ENCODE data around the gene MKS1.
A peak's percentile ranks its signal among the peaks of the same experiment; 100 is the strongest.

Gene MKS1

DNA sequence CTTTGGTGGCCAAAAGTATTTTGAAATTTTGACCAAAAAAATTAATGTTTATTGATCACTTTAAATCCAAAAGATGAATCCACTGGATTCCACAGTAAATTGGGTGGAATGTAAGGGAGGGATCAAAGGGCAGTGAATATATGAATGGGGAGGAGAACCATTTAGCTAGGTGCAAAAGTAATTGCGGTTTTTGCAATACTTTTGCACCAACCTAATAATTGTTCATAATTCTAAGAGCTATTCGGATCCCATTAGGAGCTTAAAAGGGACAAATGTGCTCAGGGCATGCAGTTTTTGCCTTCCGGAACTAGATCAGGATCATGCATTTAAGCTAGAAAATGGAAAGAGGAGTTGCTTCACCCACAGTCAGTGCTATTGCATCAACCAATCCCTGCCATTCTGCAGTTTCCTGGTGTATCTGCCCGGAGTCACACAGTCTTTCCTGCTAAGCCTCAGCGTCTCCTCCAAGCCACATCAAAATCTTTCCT is 19.1 kb upstream of the MKS1 start, which contains the start of gene LPO:
LPO (plus strand) TSS at position 438 of the 488 bp plus-strand sequence. CDS start 4,396 bp downstream, outside the sequence.
- Histone ChIP-seq H2BK15ac (replicated peaks; ENCODE audit: low read depth) (no peak within 1 kb of the TSS), H2BK120ac (ENCODE audit: low read depth, low read length) (no peak within 1 kb of the TSS), H3K27me3 (ENCODE audit: insufficient read depth, low read length, poor library complexity) (no peaks in the 10 kb centered on the region), H3K79me1 (ENCODE audit: low read length) (no peaks in the 10 kb centered on the region), H4K5ac (ENCODE audit: low read length) (no peak within 1 kb of the TSS), H3K9ac (ENCODE audit: low read length) (no peak within 1 kb of the TSS), H2BK5ac (ENCODE audit: low read length) (no peak within 1 kb of the TSS), H3K56ac (ENCODE audit: low read length) (no peak within 1 kb of the TSS), H3K23ac (ENCODE audit: low read length) (no peak within 1 kb of the TSS), H2AK5ac (ENCODE audit: low read length) (no peak within 1 kb of the TSS), H3K4ac (ENCODE audit: low read depth, low read length) (no peak within 1 kb of the TSS), H3K18ac (ENCODE audit: low read length) (no peak within 1 kb of the TSS), H3K27ac (ENCODE audit: low read depth, low read length) (no peak within 1 kb of the TSS), H3K4me3 (ENCODE audit: low read length) (no peak within 1 kb of the TSS), H3K36me3 (ENCODE audit: control insufficient read depth, insufficient read depth, low read length) (no peaks in the 10 kb centered on the region), H4K8ac (ENCODE audit: low read depth, low read length) (no peak within 1 kb of the TSS), H3K79me2 (ENCODE audit: control insufficient read depth, insufficient read depth, low read length) (no peaks in the 10 kb centered on the region), H3K4me2 (ENCODE audit: low read length) (no peak within 1 kb of the TSS), H3K4me1 (ENCODE audit: control insufficient read depth, low read depth, low read length) (no peaks in the 10 kb centered on the region)
- WGBS (ENCODE audit: extremely low coverage, insufficient coverage, low lambda C conversion rate): no CpG with 5 or more reads among the region's 5 CpGs
- DNase-seq: no peak

DNA sequence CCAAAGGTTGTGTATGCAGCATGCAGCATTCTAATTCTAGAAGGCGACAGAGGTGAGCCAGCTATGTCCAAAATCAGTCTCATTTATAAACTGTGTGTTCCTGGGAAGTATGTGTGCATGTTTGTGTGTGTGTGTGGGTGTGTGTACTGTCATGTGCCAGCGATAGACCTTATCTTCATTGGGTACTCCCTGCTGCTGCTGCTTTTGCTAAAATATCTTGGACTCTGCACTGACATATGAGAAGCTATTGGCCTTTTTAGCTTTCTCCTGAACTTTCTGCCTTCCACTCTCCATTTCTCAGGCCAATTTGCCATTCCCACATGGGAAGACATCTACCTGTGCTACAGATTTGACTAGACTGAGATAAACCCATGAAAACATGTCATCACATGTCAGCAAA is 17.3 kb upstream of the MKS1 start:
- H3K23ac ChIP-seq (ENCODE audit: low read length): no peak overlapping the region
- no peaks in the 10 kb centered on the region for H3K27me3 ChIP-seq (ENCODE audit: insufficient read depth, low read length, poor library complexity)
- H3K27ac ChIP-seq (ENCODE audit: low read depth, low read length): no peak overlapping the region
- H3K56ac ChIP-seq (ENCODE audit: low read length): no peak overlapping the region
- H2BK5ac ChIP-seq (ENCODE audit: low read length): no peak overlapping the region
- no peaks in the 10 kb centered on the region for H3K4me1 ChIP-seq (ENCODE audit: control insufficient read depth, low read depth, low read length)
- WGBS (ENCODE audit: extremely low coverage, insufficient coverage, low lambda C conversion rate): no CpG with 5 or more reads among the region's 2 CpGs
- H2BK120ac ChIP-seq (ENCODE audit: low read depth, low read length): no peak overlapping the region
- no peak overlapping the region for H3K4ac ChIP-seq (ENCODE audit: low read depth, low read length)
- H3K4me2 ChIP-seq (ENCODE audit: low read length): no peak overlapping the region
- H2AK5ac ChIP-seq (ENCODE audit: low read length): no peak overlapping the region
- no peaks in the 10 kb centered on the region for H3K79me1 ChIP-seq (ENCODE audit: low read length)
- no peak overlapping the region for H4K5ac ChIP-seq (ENCODE audit: low read length)
- H3K9ac ChIP-seq (ENCODE audit: low read length): no peak overlapping the region
- no peak for DNase-seq
- H3K18ac ChIP-seq (ENCODE audit: low read length): no peak overlapping the region
- no peak overlapping the region for H2BK15ac ChIP-seq (replicated peaks; ENCODE audit: low read depth)
- no peaks in the 10 kb centered on the region for H3K79me2 ChIP-seq (ENCODE audit: control insufficient read depth, insufficient read depth, low read length)
- no peak overlapping the region for H4K8ac ChIP-seq (ENCODE audit: low read depth, low read length)
- H3K36me3 ChIP-seq (ENCODE audit: control insufficient read depth, insufficient read depth, low read length): no peaks in the 10 kb centered on the region
- H3K4me3 ChIP-seq (ENCODE audit: low read length): no peak overlapping the region

DNA sequence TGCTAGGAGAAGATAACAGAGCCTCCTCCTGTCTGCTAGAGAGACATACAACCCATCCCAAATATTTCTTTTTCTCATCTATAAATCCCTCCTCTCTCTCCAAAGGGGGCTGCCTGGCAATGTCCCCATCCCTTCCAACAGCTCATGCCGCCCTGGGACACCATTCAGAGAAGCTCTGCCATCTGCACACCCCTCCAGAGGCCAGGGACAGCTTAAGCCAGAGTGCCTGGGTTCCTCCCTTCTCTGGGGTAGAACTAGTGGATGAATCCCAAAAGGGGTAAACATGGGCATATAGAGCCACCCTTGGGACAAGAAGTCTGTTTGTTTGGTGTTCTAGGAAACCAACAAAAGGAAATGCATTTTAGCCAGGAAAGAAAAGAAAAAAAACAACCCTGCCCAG is 16.8 kb upstream of the MKS1 start:
- no peak overlapping the region for H2BK15ac ChIP-seq (replicated peaks; ENCODE audit: low read depth)
- no peak overlapping the region for H3K23ac ChIP-seq (ENCODE audit: low read length)
- no CpG with 5 or more reads among the region's 1 CpG for WGBS (ENCODE audit: extremely low coverage, insufficient coverage, low lambda C conversion rate)
- H3K4me3 ChIP-seq (ENCODE audit: low read length): no peak overlapping the region
- no peak overlapping the region for H3K4ac ChIP-seq (ENCODE audit: low read depth, low read length)
- H3K36me3 ChIP-seq (ENCODE audit: control insufficient read depth, insufficient read depth, low read length): no peaks in the 10 kb centered on the region
- DNase-seq: no peak
- no peaks in the 10 kb centered on the region for H3K79me1 ChIP-seq (ENCODE audit: low read length)
- no peak overlapping the region for H2BK5ac ChIP-seq (ENCODE audit: low read length)
- no peak overlapping the region for H2AK5ac ChIP-seq (ENCODE audit: low read length)
- no peak overlapping the region for H3K56ac ChIP-seq (ENCODE audit: low read length)
- no peak overlapping the region for H3K9ac ChIP-seq (ENCODE audit: low read length)
- H3K18ac ChIP-seq (ENCODE audit: low read length): no peak overlapping the region
- no peaks in the 10 kb centered on the region for H3K27me3 ChIP-seq (ENCODE audit: insufficient read depth, low read length, poor library complexity)
- H3K4me2 ChIP-seq (ENCODE audit: low read length): no peak overlapping the region
- H3K79me2 ChIP-seq (ENCODE audit: control insufficient read depth, insufficient read depth, low read length): no peaks in the 10 kb centered on the region
- no peaks in the 10 kb centered on the region for H3K4me1 ChIP-seq (ENCODE audit: control insufficient read depth, low read depth, low read length)
- no peak overlapping the region for H2BK120ac ChIP-seq (ENCODE audit: low read depth, low read length)
- H4K5ac ChIP-seq (ENCODE audit: low read length): no peak overlapping the region
- no peak overlapping the region for H3K27ac ChIP-seq (ENCODE audit: low read depth, low read length)
- H4K8ac ChIP-seq (ENCODE audit: low read depth, low read length): no peak overlapping the region

DNA sequence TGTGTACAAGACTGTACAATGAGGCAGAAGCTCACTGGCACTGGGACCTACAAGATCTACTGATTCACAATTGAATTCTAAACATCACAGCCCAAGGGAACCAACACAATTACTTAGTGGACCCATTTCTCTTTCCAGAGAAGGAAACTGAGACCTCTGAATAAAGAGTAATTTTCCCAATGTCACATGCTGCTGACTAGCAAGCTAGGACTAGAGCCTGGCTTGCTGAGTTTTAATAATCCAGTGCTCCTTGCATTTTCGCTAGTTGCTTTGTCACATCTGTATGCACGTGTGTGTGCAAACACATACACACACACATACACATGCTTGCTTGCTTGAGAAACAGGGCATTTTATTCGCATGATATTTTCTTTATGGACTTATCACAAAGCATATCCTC is 15.5 kb upstream of the MKS1 start:
- Histone ChIP-seq H3K27me3 (ENCODE audit: insufficient read depth, low read length, poor library complexity) (no peaks in the 10 kb centered on the region), H3K4me3 (ENCODE audit: low read length) (no peak overlapping the region), H3K79me1 (ENCODE audit: low read length) (no peaks in the 10 kb centered on the region), H3K9ac (ENCODE audit: low read length) (no peak overlapping the region), H3K18ac (ENCODE audit: low read length) (no peak overlapping the region), H3K4ac (ENCODE audit: low read depth, low read length) (no peak overlapping the region), H4K8ac (ENCODE audit: low read depth, low read length) (no peak overlapping the region), H3K56ac (ENCODE audit: low read length) (no peak overlapping the region), H3K4me2 (ENCODE audit: low read length) (no peak overlapping the region), H3K36me3 (ENCODE audit: control insufficient read depth, insufficient read depth, low read length) (no peaks in the 10 kb centered on the region), H2BK15ac (replicated peaks; ENCODE audit: low read depth) (no peak overlapping the region), H3K23ac (ENCODE audit: low read length) (no peak overlapping the region), H3K27ac (ENCODE audit: low read depth, low read length) (no peak overlapping the region), H2BK5ac (ENCODE audit: low read length) (no peak overlapping the region), H3K79me2 (ENCODE audit: control insufficient read depth, insufficient read depth, low read length) (no peaks in the 10 kb centered on the region), H3K4me1 (ENCODE audit: control insufficient read depth, low read depth, low read length) (no peaks in the 10 kb centered on the region), H2BK120ac (ENCODE audit: low read depth, low read length) (no peak overlapping the region), H2AK5ac (ENCODE audit: low read length) (no peak overlapping the region), H4K5ac (ENCODE audit: low read length) (no peak overlapping the region)
- DNase-seq: no peak
- no CpG with 5 or more reads among the region's 3 CpGs for WGBS (ENCODE audit: extremely low coverage, insufficient coverage, low lambda C conversion rate)

DNA sequence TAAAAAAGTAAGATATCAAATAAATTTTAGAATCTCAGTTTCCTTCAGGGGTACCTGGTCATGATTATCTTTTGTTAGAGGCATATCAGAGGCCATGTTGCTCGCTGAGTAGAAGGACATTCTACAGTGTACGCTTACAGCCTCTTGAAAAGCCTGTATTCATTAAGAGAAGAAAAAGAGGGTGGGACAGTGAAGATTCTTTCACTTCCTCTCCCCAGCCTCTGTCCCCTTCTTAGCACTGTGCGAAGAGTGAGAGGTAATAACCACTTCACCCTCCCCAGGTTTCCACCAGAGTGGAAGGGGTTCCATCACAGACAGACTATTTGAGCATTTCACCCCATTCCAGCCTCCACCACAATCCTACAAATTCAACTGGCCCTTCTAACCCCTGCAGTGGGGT is 14.5 kb upstream of the MKS1 start:
- no peak for DNase-seq
- no peak overlapping the region for H2AK5ac ChIP-seq (ENCODE audit: low read length)
- H3K79me1 ChIP-seq (ENCODE audit: low read length): no peaks in the 10 kb centered on the region
- no peak overlapping the region for H3K56ac ChIP-seq (ENCODE audit: low read length)
- H4K5ac ChIP-seq (ENCODE audit: low read length): no peak overlapping the region
- no peaks in the 10 kb centered on the region for H3K79me2 ChIP-seq (ENCODE audit: control insufficient read depth, insufficient read depth, low read length)
- H2BK120ac ChIP-seq (ENCODE audit: low read depth, low read length): no peak overlapping the region
- no peak overlapping the region for H3K4me3 ChIP-seq (ENCODE audit: low read length)
- H2BK15ac ChIP-seq (replicated peaks; ENCODE audit: low read depth): no peak overlapping the region
- no peak overlapping the region for H3K4me2 ChIP-seq (ENCODE audit: low read length)
- no peak overlapping the region for H3K18ac ChIP-seq (ENCODE audit: low read length)
- H3K23ac ChIP-seq (ENCODE audit: low read length): no peak overlapping the region
- no CpG with 5 or more reads among the region's 3 CpGs for WGBS (ENCODE audit: extremely low coverage, insufficient coverage, low lambda C conversion rate)
- no peak overlapping the region for H3K27ac ChIP-seq (ENCODE audit: low read depth, low read length)
- no peak overlapping the region for H2BK5ac ChIP-seq (ENCODE audit: low read length)
- no peaks in the 10 kb centered on the region for H3K36me3 ChIP-seq (ENCODE audit: control insufficient read depth, insufficient read depth, low read length)
- no peaks in the 10 kb centered on the region for H3K27me3 ChIP-seq (ENCODE audit: insufficient read depth, low read length, poor library complexity)
- no peaks in the 10 kb centered on the region for H3K4me1 ChIP-seq (ENCODE audit: control insufficient read depth, low read depth, low read length)
- H4K8ac ChIP-seq (ENCODE audit: low read depth, low read length): no peak overlapping the region
- no peak overlapping the region for H3K9ac ChIP-seq (ENCODE audit: low read length)
- no peak overlapping the region for H3K4ac ChIP-seq (ENCODE audit: low read depth, low read length)

DNA sequence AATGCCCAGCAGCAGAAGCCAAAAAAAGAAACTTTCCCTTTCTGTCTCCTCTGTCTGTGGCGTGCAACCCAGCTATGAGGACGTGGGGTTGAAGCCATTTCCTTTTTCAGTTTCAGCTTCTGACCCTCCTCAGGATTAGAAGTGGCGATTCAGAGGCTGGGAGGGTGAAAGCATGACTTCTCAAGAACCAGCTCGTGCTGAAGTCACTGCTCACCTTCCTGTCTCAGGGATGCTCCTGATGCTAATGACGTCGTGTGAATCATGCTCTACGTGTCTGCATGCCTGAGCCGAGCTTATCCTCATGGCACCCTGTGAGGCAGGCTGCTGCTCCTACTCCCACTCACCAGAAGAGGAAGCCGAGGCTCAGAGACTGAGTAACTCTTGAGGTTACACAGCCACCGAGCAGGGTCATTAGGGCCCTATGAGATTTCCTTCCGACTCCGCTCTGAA is 13.7 kb upstream of the MKS1 start:
- Histone ChIP-seq H3K18ac (ENCODE audit: low read length) (no peak overlapping the region), H2BK5ac (ENCODE audit: low read length) (no peak overlapping the region), H3K79me1 (ENCODE audit: low read length) (no peaks in the 10 kb centered on the region), H3K4me3 (ENCODE audit: low read length) (no peak overlapping the region), H2BK15ac (replicated peaks; ENCODE audit: low read depth) (no peak overlapping the region), H3K9ac (ENCODE audit: low read length) (no peak overlapping the region), H3K56ac (ENCODE audit: low read length) (no peak overlapping the region), H3K27ac (ENCODE audit: low read depth, low read length) (no peak overlapping the region), H3K4me1 (ENCODE audit: control insufficient read depth, low read depth, low read length) (no peaks in the 10 kb centered on the region), H3K79me2 (ENCODE audit: control insufficient read depth, insufficient read depth, low read length) (no peaks in the 10 kb centered on the region), H2AK5ac (ENCODE audit: low read length) (no peak overlapping the region), H3K23ac (ENCODE audit: low read length) (no peak overlapping the region), H3K4me2 (ENCODE audit: low read length) (no peak overlapping the region), H3K27me3 (ENCODE audit: insufficient read depth, low read length, poor library complexity) (no peaks in the 10 kb centered on the region), H3K36me3 (ENCODE audit: control insufficient read depth, insufficient read depth, low read length) (no peaks in the 10 kb centered on the region), H2BK120ac (ENCODE audit: low read depth, low read length) (no peak overlapping the region), H4K8ac (ENCODE audit: low read depth, low read length) (no peak overlapping the region), H3K4ac (ENCODE audit: low read depth, low read length) (no peak overlapping the region), H4K5ac (ENCODE audit: low read length) (no peak overlapping the region)
- no CpG with 5 or more reads among the region's 12 CpGs for WGBS (ENCODE audit: extremely low coverage, insufficient coverage, low lambda C conversion rate)
- DNase-seq: peak; percentile 90
